ENCODE measurements around the gene F8.
A peak's percentile ranks its signal among the peaks of the same experiment; 100 is the strongest.
"Not testable (repeated sequence)": the region's sequence is repeated elsewhere in the genome, so short reads cannot be mapped to it uniquely, and the experiment has no call there.

The F8 gene

GRCh38 chrX:155028877-155029291, 6.4 kb upstream of the F8 start:
- no peak for FAIRE-seq

GRCh38 chrX:155028129-155028528, 5.6 kb upstream of the F8 start:
- FAIRE-seq = no peak

- FAIRE-seq = no peak
These were observed 5.1 kb upstream of the F8 start for GRCh38 chrX:155027509-155028066.

- FAIRE-seq = no peak
These were observed 4.4 kb upstream of the F8 start, which contains the start of gene FUNDC2 for GRCh38 chrX:155026727-155027508. Gene FUNDC2 (plus strand): TSS chrX:155026844. CDS start chrX:155026939, 95 bp downstream.

GRCh38 chrX:155026420-155026726, 3.9 kb upstream of the F8 start:
- FAIRE-seq = no peak

GRCh38 chrX:155023907-155024833, 1.6 kb upstream of the F8 start:
- FAIRE-seq = no peak

- peak; percentile 49 for FAIRE-seq
These were observed 1.9 kb downstream of the F8 start for GRCh38 chrX:155020591-155020990.

GRCh38 chrX:155009994-155010472, 12.5 kb downstream of the F8 start:
- FAIRE-seq = no peak

GRCh38 chrX:155008578-155008977, 13.9 kb downstream of the F8 start:
- FAIRE-seq = not testable (repeated sequence)

GRCh38 chrX:155006913-155007671, 15.4 kb downstream of the F8 start:
- FAIRE-seq = peak; percentile 66

- FAIRE-seq = not testable (repeated sequence)
These were observed 16.1 kb downstream of the F8 start for GRCh38 chrX:155006379-155006778.

GRCh38 chrX:155005190-155005589, 17.3 kb downstream of the F8 start:
- no peak for FAIRE-seq

- no peak for FAIRE-seq
These were observed 20.6 kb downstream of the F8 start for GRCh38 chrX:155001873-155002272.

GRCh38 chrX:155000841-155001240, 21.7 kb downstream of the F8 start:
- no peak for FAIRE-seq

- FAIRE-seq = no peak
These were observed 24.2 kb downstream of the F8 start for GRCh38 chrX:154998204-154998880.

- FAIRE-seq = no peak
These were observed 31.0 kb downstream of the F8 start for GRCh38 chrX:154991476-154991875.

- FAIRE-seq = no peak
These were observed 31.5 kb downstream of the F8 start for GRCh38 chrX:154991039-154991438.

GRCh38 chrX:154990496-154990895, 32.0 kb downstream of the F8 start:
- FAIRE-seq = no peak

- FAIRE-seq = no peak
These were observed 33.8 kb downstream of the F8 start for GRCh38 chrX:154988719-154989118.

GRCh38 chrX:154987940-154988339, 34.6 kb downstream of the F8 start:
- peak; percentile 5 for FAIRE-seq

GRCh38 chrX:154986826-154987575, 35.5 kb downstream of the F8 start:
- no peak for FAIRE-seq

- FAIRE-seq = no peak
These were observed 41.5 kb downstream of the F8 start for GRCh38 chrX:154981116-154981411.

Data from islet of Langerhans (tissue), 1 donor.